A549 (cell line): Measurements from ENCODE around the gene IFNLR1. TPM values are rescaled to one million over a fixed set of nuclear protein-coding genes. Genes with fewer than 3 reads are reported as not detected.

Experiments used
- ATAC-seq, 2 experiments: fragments of 200-7000 bp in 1 of 2; fragments of >200 bp in 1 of 2; cut with Nextera tagmentation in 1 of 2; cut with Tn5 transposase in 1 of 2; 3 replicates each; pipeline versions ENCODE4 v1.8.0 to v1.9.1; 2018 to 2020; ENCODE audit warnings: mild to moderate bottlenecking in 1 of 2, moderate library complexity in 1 of 2
- CTCF ChIA-PET: fragments of 300-600 bp; sonication (Branson Sonifier 250); formaldehyde crosslinking; extraction: SDS; loops from one replicate; lab custom pipeline; 2021; ENCODE audit warnings: antibody characterized with exemption, inconsistent platforms; lab: Yijun Ruan, JAX
- POLR2A ChIA-PET: fragments of 350-600 bp; formaldehyde crosslinking; extraction: SDS; loops from one replicate; lab custom pipeline; 2021; ENCODE audit warnings: antibody characterized with exemption, inconsistent platforms; lab: Yijun Ruan, JAX
- DNase-seq, 2 experiments: peaks; one replicate each; pipeline versions ENCODE4 v3.0.0 to v3.0.0-alpha.2; 2011 to 2016; ENCODE audit warnings: low read depth in 1 of 2, low spot score in 1 of 2
- FAIRE-seq: peaks from 2 replicates; lab custom pipeline; 2011; peaks lifted over from hg19 to GRCh38; lab: Jason Lieb, UNC
- H3K27ac ChIP-seq, 2 experiments: fragments of >200 bp; sonication (Bioruptor Twin); formaldehyde crosslinking; 3 replicates each; pipeline ENCODE4 v1.5.1; 2016 to 2017
- H3K4me1 ChIP-seq: fragments of >200 bp; sonication (Bioruptor Twin); formaldehyde crosslinking; 3 replicates; pipeline ENCODE4 v1.6.1; 2016
- H3K4me2 ChIP-seq: fragments of >200 bp; sonication (Bioruptor Twin); formaldehyde crosslinking; 3 replicates; pipeline ENCODE4 v1.6.1; 2016
- H3K4me3 ChIP-seq: fragments of >200 bp; sonication (Bioruptor Twin); formaldehyde crosslinking; 3 replicates; pipeline ENCODE4 v1.5.1; 2016
- H3K9me3 ChIP-seq: fragments of >200 bp; sonication (Bioruptor Twin); formaldehyde crosslinking; 3 replicates; pipeline ENCODE4 v1.6.1; 2016
- CBX2 ChIP-seq: fragments of 200-600 bp; sonication (generic); IDR thresholded peaks from 2 replicates; pipeline ENCODE4 v1.6.1; 2016; ENCODE audit warnings: low read depth, mild to moderate bottlenecking, borderline replicate concordance
- CBX8 ChIP-seq: fragments of 200-600 bp; sonication (generic); IDR thresholded peaks from 2 replicates; pipeline ENCODE4 v1.6.1; 2016
- CHD2 ChIP-seq: fragments of 150-350 bp; IDR thresholded peaks from 2 replicates; pipeline ENCODE4 v1.6.1; 2014; ENCODE audit warnings: low read length; ENCODE audit not compliant: partially characterized antibody
- ESRRA ChIP-seq: fragments of 150-350 bp; IDR thresholded peaks from 2 replicates; pipeline ENCODE4 v1.6.1; 2014; ENCODE audit warnings: mild to moderate bottlenecking, low read length, borderline replicate concordance
- FOSL2 ChIP-seq, 2 experiments: fragments of 450-650 bp in 1 of 2; fragments of >200 bp in 1 of 2; sonication (Bioruptor Twin) in 1 of 2; formaldehyde crosslinking; IDR thresholded peaks; 2 replicates each; pipeline versions ENCODE4 v1.5.0 to v1.6.1; 2016 to 2020; ENCODE audit warnings: mild to moderate bottlenecking in 1 of 2, moderate library complexity in 1 of 2
- GATA3 ChIP-seq: IDR thresholded peaks from 2 replicates; pipeline ENCODE4 v1.6.1; 2012; ENCODE audit warnings: borderline replicate concordance
- HDAC2 ChIP-seq: fragments of 200-600 bp; sonication (generic); IDR thresholded peaks from 2 replicates; pipeline ENCODE4 v1.6.1; 2016
- HOXA7 ChIP-seq: fragments of 250-450 bp; sonication (Bioruptor Pico); IDR thresholded peaks from 2 replicates; pipeline ENCODE4 v1.5.0; 2020; ENCODE audit warnings: mild to moderate bottlenecking, moderate library complexity
- HOXB13 ChIP-seq: fragments of 250-450 bp; sonication (Bioruptor Pico); IDR thresholded peaks from 2 replicates; pipeline ENCODE4 v1.5.0; 2020; ENCODE audit warnings: low read depth, mild to moderate bottlenecking, moderate library complexity
- MAFK ChIP-seq: fragments of 450-650 bp; IDR thresholded peaks from 2 replicates; pipeline ENCODE4 v1.6.1; 2014; ENCODE audit not compliant: partially characterized antibody
- POLR2A ChIP-seq: IDR thresholded peaks from 2 replicates; pipeline ENCODE4 v1.6.1; 2012; ENCODE audit warnings: mild to moderate bottlenecking, low read length
- RAD21 ChIP-seq, 2 experiments: fragments of >200 bp in 1 of 2; sonication (Bioruptor Twin) in 1 of 2; formaldehyde crosslinking in 1 of 2; IDR thresholded peaks in 1 of 2; conservative IDR thresholded peaks in 1 of 2; 2 replicates in 1 of 2; 3 replicates in 1 of 2; pipeline ENCODE4 v1.6.1; 2012 to 2018; ENCODE audit warnings: inconsistent platforms in 1 of 2
- RCOR1 ChIP-seq: fragments of 150-350 bp; IDR thresholded peaks from 2 replicates; pipeline ENCODE4 v1.6.1; 2014; ENCODE audit warnings: antibody characterized with exemption, low read length, low read depth
- SMC3 ChIP-seq: fragments of >200 bp; sonication (Bioruptor Twin); formaldehyde crosslinking; IDR thresholded peaks from 3 replicates; pipeline ENCODE4 v1.6.1; 2018; ENCODE audit warnings: inconsistent platforms
- WGBS: methylation state at CpG from one replicate; pipeline ENCODE4 v1.1.6; 2017; ENCODE audit errors: missing lambda C conversion rate; 5-methylcytosine and 5-hydroxymethylcytosine counted together
- polyA plus RNA-seq, 4 experiments: library from polyadenylated mRNA; depleted of rRNA in 3 of 4; stranded (reverse); fragments of >200 nt; fragmentation: RNase III in 1 of 4; extraction: RNeasy Plus Mini Kit Qiagen cat#74134 plus additional on column Dnase treatment in 1 of 4; gene quantifications; 2 replicates in 3 of 4; 3 replicates in 1 of 4; pipeline ENCODE4 v1.2.3, GENCODE V29; 2011 to 2017
- TF ChIP-seq, protein P1 (sequence below): fragments of >200 bp; sonication (Bioruptor Twin); formaldehyde crosslinking; IDR thresholded peaks from 2 replicates; pipeline ENCODE4 v1.6.1; 2016
- TF ChIP-seq, protein P2 (sequence below): IDR thresholded peaks from 2 replicates; pipeline ENCODE4 v1.6.1; 2012
- TF ChIP-seq, protein P3 (sequence below): IDR thresholded peaks from 2 replicates; pipeline ENCODE4 v1.6.1; 2012; ENCODE audit warnings: low read depth, borderline replicate concordance

Gene IFNLR1
- polyA plus RNA-seq, 2 of the 4 experiments (the other 2 are of a cell fraction) = 0.84 to 1.3 TPM

DNA sequence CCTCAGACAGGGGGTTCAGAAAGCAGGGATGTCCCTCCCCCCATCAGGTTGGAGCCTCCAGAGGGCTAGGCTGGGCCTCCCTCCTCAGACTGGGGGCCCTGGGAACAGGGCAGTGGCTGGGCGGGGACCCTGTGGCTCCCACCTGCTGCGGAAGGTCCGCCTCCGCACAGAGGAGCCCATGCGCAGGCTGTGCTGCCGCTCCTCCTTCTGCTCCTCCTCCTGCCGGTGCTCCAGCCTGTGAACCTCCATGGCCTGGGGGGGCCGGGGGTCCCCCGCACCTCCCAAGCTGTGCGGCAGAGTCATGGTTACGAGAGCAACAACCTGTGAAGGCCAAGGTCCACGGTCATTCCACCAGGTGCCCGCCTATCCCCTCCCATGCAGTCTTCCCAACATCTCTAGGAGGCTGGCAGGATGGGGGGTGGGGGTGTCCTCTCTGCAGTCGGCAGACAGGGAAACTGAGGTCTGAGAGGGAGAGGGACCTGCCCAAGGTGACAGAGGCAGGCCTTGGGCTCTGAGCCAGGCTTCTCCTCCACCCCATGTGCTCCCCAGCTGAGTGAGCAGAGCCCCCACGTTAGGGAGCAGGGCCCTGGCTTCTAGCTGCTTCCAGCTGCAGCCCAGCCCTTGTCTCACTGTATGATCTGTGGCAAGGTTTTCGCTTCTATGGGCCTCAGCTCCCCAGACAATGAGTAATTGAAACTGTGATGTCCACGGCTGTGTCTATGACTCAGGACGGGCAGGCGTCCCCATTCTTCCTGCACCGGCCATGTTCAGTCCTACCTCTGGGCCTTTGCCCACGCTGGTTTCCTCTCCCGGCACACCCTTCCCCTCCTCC, 78.5 kb downstream of the IFNLR1 start:
- Histone ChIP-seq H3K4me3 (peak overlapping the region; percentile 50), H3K4me1 (peaks cover 37% of the 10 kb centered on the region), H3K9me3 (no peaks in the 10 kb centered on the region), H3K4me2 (peak overlapping the region; percentile 98), H3K27ac (peak overlapping the region; percentile 86 to 94)
- FAIRE-seq (no peak), ATAC-seq (peak; percentile 78 to 82), DNase-seq (peak; percentile 63 to 68)
- 18% methylated on average over 11 of the region's 22 CpGs for WGBS
- TF ChIP-seq, protein P1, sequence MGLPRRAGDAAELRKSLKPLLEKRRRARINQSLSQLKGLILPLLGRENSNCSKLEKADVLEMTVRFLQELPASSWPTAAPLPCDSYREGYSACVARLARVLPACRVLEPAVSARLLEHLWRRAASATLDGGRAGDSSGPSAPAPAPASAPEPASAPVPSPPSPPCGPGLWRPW = no peak
- TF ChIP-seq HDAC2 (no peak), RCOR1 (no peak), CBX8 (no peak), HOXA7 (CRISPR knock-in tag) (no peak), POLR2A (peak; percentile 16), CHD2 (no peak), RAD21 (conservative IDR thresholded peaks at IDR 0.05 in 1 of 2, IDR thresholded peaks at IDR 0.05 in 1 of 2) (no peak), CBX2 (no peak), ESRRA (no peak), MAFK (no peak), GATA3 (no peak), FOSL2 (IDR thresholded peaks at IDR 0.05) (no peak), FOSL2 (CRISPR knock-in tag; IDR thresholded peaks at IDR 0.05) (peak; percentile 67), SMC3 (no peak), HOXB13 (CRISPR knock-in tag) (no peak)
- TF ChIP-seq, protein P2, sequence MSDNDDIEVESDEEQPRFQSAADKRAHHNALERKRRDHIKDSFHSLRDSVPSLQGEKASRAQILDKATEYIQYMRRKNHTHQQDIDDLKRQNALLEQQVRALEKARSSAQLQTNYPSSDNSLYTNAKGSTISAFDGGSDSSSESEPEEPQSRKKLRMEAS = no peak
- TF ChIP-seq, protein P3, sequence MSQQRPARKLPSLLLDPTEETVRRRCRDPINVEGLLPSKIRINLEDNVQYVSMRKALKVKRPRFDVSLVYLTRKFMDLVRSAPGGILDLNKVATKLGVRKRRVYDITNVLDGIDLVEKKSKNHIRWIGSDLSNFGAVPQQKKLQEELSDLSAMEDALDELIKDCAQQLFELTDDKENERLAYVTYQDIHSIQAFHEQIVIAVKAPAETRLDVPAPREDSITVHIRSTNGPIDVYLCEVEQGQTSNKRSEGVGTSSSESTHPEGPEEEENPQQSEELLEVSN = no peak
- POLR2A ChIA-PET = interaction anchor here (0.9 kb wide), 1 partner anchor 9 kb away, joined by 3 read pairs; no protein-coding TSS in a partner anchor
- CTCF ChIA-PET = interaction anchor here (0.8 kb wide), 1 partner anchor 25 kb away, joined by 3 read pairs; no protein-coding TSS in a partner anchor

DNA sequence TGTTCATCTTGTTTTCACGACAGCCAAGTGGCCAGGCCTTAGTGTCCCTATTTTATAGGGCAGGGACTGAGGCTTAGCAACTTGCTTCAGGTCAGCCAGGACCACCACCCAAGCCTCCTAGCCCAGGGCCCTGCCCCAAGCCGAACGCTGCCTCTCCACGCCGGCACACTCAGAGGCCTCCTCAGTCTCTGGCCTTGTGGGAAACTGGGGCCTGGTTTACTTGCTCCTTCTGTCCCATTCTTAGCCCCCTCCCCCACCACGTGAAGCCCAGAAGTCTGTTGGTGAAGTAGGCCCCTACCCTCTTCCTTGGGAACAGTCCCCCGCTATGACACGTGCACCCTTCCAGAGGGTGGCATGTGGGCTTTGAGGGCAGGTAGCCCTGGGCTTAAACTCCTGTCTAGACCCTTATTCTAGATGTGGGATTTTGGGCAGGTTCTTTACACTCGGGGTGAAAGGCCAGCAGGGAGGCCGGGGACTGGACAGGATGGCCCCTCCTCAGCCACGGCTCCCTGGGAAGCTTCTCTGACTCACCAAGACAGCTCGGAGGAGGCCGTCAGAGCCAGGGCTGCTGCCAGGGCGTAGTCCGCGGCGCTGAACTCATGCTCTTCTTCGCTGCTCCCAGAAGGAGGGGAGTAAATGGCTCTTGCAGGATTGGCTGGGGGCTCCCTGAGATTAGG, 79.5 kb downstream of the IFNLR1 start:
- FAIRE-seq = no peak
- H3K4me2 ChIP-seq = peak overlapping the region; percentile 98
- TF ChIP-seq, protein P2 = peak; percentile 32
- TF ChIP-seq POLR2A = no peak
- no peak for TF ChIP-seq CHD2
- TF ChIP-seq, protein P3 = 0 out of 2 replicates have a peak, but pooled peaks have one; percentile 8
- TF ChIP-seq, all 56 proteins: peak for 2
- peaks cover 37% of the 10 kb centered on the region for H3K4me1 ChIP-seq
- ChIA-PET CTCF (no interaction called here), POLR2A (no interaction called here)
- peak; percentile 59 to 61 for DNase-seq
- H3K4me3 ChIP-seq = peak overlapping the region; percentile 50
- 58% methylated on average over 10 of the region's 18 CpGs for WGBS
- no peaks in the 10 kb centered on the region for H3K9me3 ChIP-seq
- peak overlapping the region; percentile 86 to 94 for H3K27ac ChIP-seq
- peak; percentile 81 to 85 for ATAC-seq
